HEK293 (cell line): Measurements from ENCODE around the gene KIF21B.

ENCODE experiments used
- CTCF ChIP-seq: fragments of 450-650 bp; formaldehyde crosslinking; IDR thresholded peaks from 2 replicates; pipeline ENCODE4 v1.5.1; 2016; ENCODE audit warnings: missing biosample characterization, missing genetic modification characterization
- KLF8 ChIP-seq: fragments of 450-650 bp; formaldehyde crosslinking; IDR thresholded peaks from 2 replicates; pipeline ENCODE4 v1.5.1; 2016; ENCODE audit warnings: missing biosample characterization, missing genetic modification characterization
- REST ChIP-seq: fragments of 450-650 bp; formaldehyde crosslinking; IDR thresholded peaks from 2 replicates; pipeline ENCODE4 v1.5.1; 2016; ENCODE audit warnings: missing biosample characterization, missing genetic modification characterization
- YY1 ChIP-seq: fragments of 450-650 bp; formaldehyde crosslinking; IDR thresholded peaks from 2 replicates; pipeline ENCODE4 v1.5.1; 2018; ENCODE audit warnings: missing biosample characterization, missing genetic modification characterization
- ZFP41 ChIP-seq: fragments of 450-650 bp; formaldehyde crosslinking; IDR thresholded peaks from 2 replicates; pipeline ENCODE4 v1.5.1; 2016; ENCODE audit warnings: missing biosample characterization, missing genetic modification characterization, borderline replicate concordance
- ZNF114 ChIP-seq: fragments of 450-650 bp; formaldehyde crosslinking; IDR thresholded peaks from 2 replicates; pipeline ENCODE4 v1.5.0; 2017; ENCODE audit warnings: missing biosample characterization, missing genetic modification characterization
- ZNF148 ChIP-seq: fragments of 450-650 bp; formaldehyde crosslinking; IDR thresholded peaks from 2 replicates; pipeline ENCODE4 v1.5.0; 2017; ENCODE audit warnings: missing biosample characterization, missing genetic modification characterization, borderline replicate concordance
- ZNF274 ChIP-seq, 2 experiments: fragments of 200-500 bp in 1 of 2; fragments of 450-650 bp in 1 of 2; sonication (Bioruptor generic) in 1 of 2; formaldehyde crosslinking in 1 of 2; IDR thresholded peaks; 2 replicates each; pipeline versions ENCODE4 v1.5.1 to v1.6.1; 2014 to 2016; ENCODE audit warnings: borderline replicate concordance in 1 of 2, inconsistent platforms in 1 of 2, low read length in 1 of 2, missing biosample characterization in 1 of 2, missing genetic modification characterization in 1 of 2
- ZNF529 ChIP-seq: fragments of 450-650 bp; formaldehyde crosslinking; IDR thresholded peaks from 2 replicates; pipeline ENCODE4 v1.5.1; 2017; ENCODE audit warnings: missing genetic modification characterization, missing biosample characterization; ENCODE audit not compliant: insufficient replicate concordance
- ZNF549 ChIP-seq: fragments of 450-650 bp; IDR thresholded peaks from 2 replicates; pipeline ENCODE4 v1.5.1; 2018; ENCODE audit warnings: missing biosample characterization, missing genetic modification characterization, mild to moderate bottlenecking, inconsistent platforms, moderate library complexity
- ZNF639 ChIP-seq: fragments of 450-650 bp; formaldehyde crosslinking; IDR thresholded peaks from 2 replicates; pipeline ENCODE4 v1.5.1; 2016; ENCODE audit warnings: missing biosample characterization, missing genetic modification characterization
- ZNF645 ChIP-seq: fragments of 450-650 bp; formaldehyde crosslinking; IDR thresholded peaks from 2 replicates; pipeline ENCODE4; 2016; ENCODE audit warnings: missing biosample characterization, missing genetic modification characterization
- ZNF830 ChIP-seq: fragments of 450-650 bp; IDR thresholded peaks from 2 replicates; pipeline ENCODE4 v1.5.0; 2018; ENCODE audit warnings: missing biosample characterization, missing genetic modification characterization, low read depth, mild to moderate bottlenecking, moderate library complexity
- ZSCAN18 ChIP-seq: fragments of 450-650 bp; formaldehyde crosslinking; IDR thresholded peaks from 2 replicates; pipeline ENCODE4 v1.5.1; 2016; ENCODE audit warnings: missing biosample characterization, missing genetic modification characterization

- TF ChIP-seq ZNF830 (tag by site-specific recombination): no peak
- no peak for TF ChIP-seq CTCF
- no peak for TF ChIP-seq ZNF645 (tag by site-specific recombination)
- no peak for TF ChIP-seq ZNF529 (tag by site-specific recombination)
- TF ChIP-seq ZNF114 (tag by site-specific recombination): no peak
- TF ChIP-seq ZNF148 (tag by site-specific recombination): no peak
- TF ChIP-seq ZNF639: no peak
- no peak for TF ChIP-seq ZSCAN18 (tag by site-specific recombination)
- TF ChIP-seq ZFP41: no peak
- TF ChIP-seq ZNF274 (IDR thresholded peaks at IDR 0.05; ENCODE audit: low read length): no peak
- TF ChIP-seq ZNF274 (tag by site-specific recombination; IDR thresholded peaks at IDR 0.05; ENCODE audit: borderline replicate concordance): no peak
- no peak for TF ChIP-seq ZNF549 (tag by site-specific recombination)
- TF ChIP-seq KLF8 (tag by site-specific recombination): no peak
- no peak for TF ChIP-seq REST
- TF ChIP-seq YY1 (tag by site-specific recombination): no peak
Observed at GRCh38 chr1:201059871-201060555, 36.5 kb upstream of the KIF21B start.
